ENCODE results near the gene GOLGA6L26. TPM values are rescaled to one million over a fixed set of nuclear protein-coding genes. Genes with fewer than 3 reads are reported as not detected.
"Not testable (repeated sequence)": the region's sequence is repeated elsewhere in the genome, so short reads cannot be mapped to it uniquely, and the experiment has no call there.

The GOLGA6L26 gene
- polyA plus RNA-seq (ENCODE audit: insufficient read length) = not detected

GRCh38 chr15:23334096-23334495, at the start of gene GOLGA6L26:
TSS of gene GOLGA6L26 (minus strand) at chr15:23334196. CDS start at chr15:23334135, 61 bp downstream.
- DNase-seq = not testable (repeated sequence)

- not testable (repeated sequence) for DNase-seq
Measured at GRCh38 chr15:23381192-23381591, 47.2 kb upstream of the GOLGA6L26 start.

GRCh38 chr15:23380700-23381099, 46.7 kb upstream of the GOLGA6L26 start:
- DNase-seq = not testable (repeated sequence)

GRCh38 chr15:23378946-23379345, 45.0 kb upstream of the GOLGA6L26 start:
- not testable (repeated sequence) for DNase-seq

- not testable (repeated sequence) for DNase-seq
Measured at GRCh38 chr15:23374226-23374625, 40.2 kb upstream of the GOLGA6L26 start.

GRCh38 chr15:23372891-23373600, 39.0 kb upstream of the GOLGA6L26 start:
- not testable (repeated sequence) for DNase-seq

GRCh38 chr15:23372284-23372683, 38.3 kb upstream of the GOLGA6L26 start:
- peak; percentile 2 for DNase-seq

DNA sequence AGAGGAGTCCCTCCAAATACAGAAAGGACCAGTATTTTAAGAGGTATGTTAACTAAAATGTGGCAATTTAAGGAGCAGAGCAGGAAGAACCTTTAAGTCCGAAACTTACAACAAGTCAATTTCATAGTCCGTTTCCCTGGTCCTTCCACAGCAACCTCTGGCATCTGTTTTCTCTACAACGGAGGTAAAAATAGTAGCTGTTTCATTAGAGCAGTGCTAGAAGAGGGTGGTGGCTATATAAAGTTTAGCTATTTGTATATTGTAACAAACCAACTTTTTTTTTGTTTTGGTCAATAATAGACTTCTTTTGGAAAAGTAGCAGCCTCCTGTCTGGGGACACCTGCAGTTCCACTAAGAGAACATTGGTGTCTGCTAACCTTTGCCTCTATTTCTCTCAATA, 37.9 kb upstream of the GOLGA6L26 start:
- not testable (repeated sequence) for DNase-seq

DNA sequence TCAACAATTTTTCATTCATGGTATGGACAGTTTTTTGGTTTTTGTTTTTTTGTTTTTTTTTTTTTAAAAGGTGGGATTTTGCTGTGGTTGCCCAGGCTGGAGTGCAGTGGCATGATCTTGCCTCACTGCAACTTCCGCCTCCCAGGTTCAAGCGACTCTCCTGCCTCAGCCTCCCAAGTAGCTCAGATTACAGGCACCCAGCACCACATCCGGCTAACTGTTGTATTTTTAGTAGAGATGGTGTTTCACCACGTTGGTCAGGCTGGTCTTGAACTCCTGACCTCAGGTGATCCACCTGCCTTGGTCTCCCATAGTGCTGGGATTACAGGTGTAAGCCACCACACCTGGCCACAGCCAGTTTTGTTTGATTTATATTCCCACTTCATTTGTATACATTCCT, 37.1 kb upstream of the GOLGA6L26 start:
- not testable (repeated sequence) for DNase-seq

DNA sequence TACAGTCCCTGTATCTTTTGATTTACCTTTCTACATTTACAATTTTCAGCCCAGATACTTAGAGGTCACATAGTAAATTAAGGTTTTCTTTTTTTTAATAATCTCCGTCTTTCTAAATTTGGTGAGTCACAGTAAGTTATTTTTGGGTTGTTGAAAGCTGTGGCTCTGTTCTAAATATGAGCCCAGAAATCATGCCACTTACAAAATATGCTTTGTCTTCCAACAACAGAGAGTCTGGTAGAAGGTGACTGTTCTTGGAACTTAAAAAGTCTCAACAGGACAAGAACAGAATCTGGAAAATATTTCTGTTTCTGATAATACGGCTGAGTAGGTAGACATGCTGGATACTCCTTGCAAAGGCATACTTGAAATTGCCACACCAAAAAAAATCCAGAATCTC, 36.6 kb upstream of the GOLGA6L26 start:
- no peak for DNase-seq

DNA sequence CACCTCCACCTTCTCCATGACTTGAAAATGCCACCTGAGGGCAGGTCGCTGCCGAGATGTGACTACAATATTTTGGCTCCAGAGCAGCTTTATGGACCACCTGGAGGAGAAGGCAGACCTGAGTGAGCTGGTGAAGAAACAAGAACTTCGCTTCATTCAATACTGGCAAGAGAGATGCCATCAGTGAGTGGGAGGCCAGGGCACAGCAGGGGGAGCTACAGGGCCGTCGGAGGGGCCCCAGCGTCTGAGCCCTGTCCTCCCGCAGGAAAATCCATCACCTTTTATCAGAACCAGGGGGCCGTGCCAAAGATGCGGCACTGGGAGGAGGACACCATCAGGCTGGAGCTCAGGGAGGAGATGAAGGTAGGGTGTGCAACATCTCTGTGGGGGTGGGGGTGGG, 30.3 kb upstream of the GOLGA6L26 start:
- DNase-seq = not testable (repeated sequence)

- not testable (repeated sequence) for DNase-seq
Measured at GRCh38 chr15:23362622-23363021, 28.6 kb upstream of the GOLGA6L26 start.

- not testable (repeated sequence) for DNase-seq
Measured at GRCh38 chr15:23354448-23354847, 20.5 kb upstream of the GOLGA6L26 start, which contains the start of gene GOLGA8S. TSS of gene GOLGA8S (plus strand) at chr15:23354748. CDS start at chr15:23354810, 62 bp downstream.

DNA sequence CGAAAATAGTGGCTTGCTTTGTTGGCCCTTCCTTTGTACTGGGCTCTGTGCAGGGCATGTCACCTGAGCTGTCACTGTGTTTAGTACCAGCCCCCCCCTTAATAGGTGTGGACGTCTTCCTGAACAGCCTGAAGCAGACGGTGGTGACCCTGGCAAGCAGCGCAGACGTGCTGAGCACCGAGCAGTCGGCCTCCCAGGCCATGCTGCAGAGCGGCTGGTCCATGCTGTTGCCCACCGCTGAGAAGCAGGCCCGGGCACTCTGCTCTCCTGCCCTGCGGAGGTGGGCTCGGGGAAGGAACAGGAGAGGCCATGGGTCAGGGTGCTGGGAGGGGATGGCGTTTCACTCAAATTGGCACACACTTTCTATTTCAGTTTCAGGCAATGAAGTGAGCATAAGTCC, 22.8 kb downstream of the GOLGA6L26 start:
- DNase-seq = not testable (repeated sequence)

- DNase-seq = not testable (repeated sequence)
Measured at GRCh38 chr15:23305921-23306320, 28.1 kb downstream of the GOLGA6L26 start.

DNA sequence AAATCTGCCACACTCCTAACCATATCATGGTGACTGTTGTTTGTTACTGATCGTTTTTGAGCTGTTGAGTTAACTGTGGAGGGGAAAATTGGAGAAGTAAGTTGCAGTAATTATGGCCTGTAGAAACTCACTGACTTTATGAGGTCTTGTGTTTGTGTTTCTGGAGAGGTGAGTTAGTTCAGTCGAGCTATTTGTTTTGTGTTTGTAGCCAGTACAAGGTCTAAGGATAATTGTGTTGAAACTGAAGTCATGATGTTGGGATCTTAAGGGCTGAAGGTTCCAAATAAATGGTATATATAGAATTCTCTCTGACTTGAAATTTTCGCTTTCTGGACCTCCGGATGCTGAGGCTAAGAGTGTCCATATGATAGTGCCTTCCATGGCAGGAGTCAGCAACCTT, 29.2 kb downstream of the GOLGA6L26 start:
- DNase-seq = not testable (repeated sequence)

GRCh38 chr15:23304267-23304666, 29.7 kb downstream of the GOLGA6L26 start:
- DNase-seq = not testable (repeated sequence)

- DNase-seq = peak; percentile 20
Measured at GRCh38 chr15:23303654-23304053, 30.3 kb downstream of the GOLGA6L26 start.

DNA sequence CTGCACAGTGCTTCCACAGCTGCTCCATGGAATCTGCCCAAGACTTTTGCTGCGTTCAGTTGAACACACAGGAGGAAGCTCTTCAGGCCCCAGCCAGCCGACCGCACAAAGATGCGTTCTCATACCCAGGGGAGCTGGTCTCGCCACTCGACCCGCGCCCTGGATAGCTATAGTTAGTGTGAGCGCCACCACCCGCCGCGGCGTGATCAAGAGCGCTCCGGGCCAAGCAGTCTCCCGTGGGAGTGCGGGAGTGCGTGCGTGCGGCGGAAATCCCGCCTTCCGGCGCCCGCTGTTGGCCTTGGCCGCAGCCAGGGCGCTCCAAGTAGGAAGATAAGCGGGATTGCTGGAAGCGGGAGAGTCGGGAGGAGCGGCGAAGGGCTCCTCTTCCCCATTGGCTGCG, 30.8 kb downstream of the GOLGA6L26 start:
- not testable (repeated sequence) for DNase-seq

Other genes with a start within 250 kb of the GOLGA6L26 start
- not detected for gene GOLGA6L1, start 197.4 kb downstream of the GOLGA6L26 start, polyA plus RNA-seq (ENCODE audit: insufficient read length)
- 0.79 TPM for gene GOLGA8S, start 20.6 kb upstream of the GOLGA6L26 start, polyA plus RNA-seq (ENCODE audit: insufficient read length)
- not detected for gene GOLGA6L2, start 113.0 kb upstream of the GOLGA6L26 start, polyA plus RNA-seq (ENCODE audit: insufficient read length)
- gene MKRN3, start 231.5 kb upstream of the GOLGA6L26 start, polyA plus RNA-seq (ENCODE audit: insufficient read length) = 2.4 TPM

Data from hindlimb muscle (tissue), 1 donor.